Measurements from ENCODE around the gene MAD1L1.

The MAD1L1 gene

GRCh38 chr7:2276107-2276506 lies 43.4 kb upstream of the MAD1L1 start:
- H3K4me1 ChIP-seq, result no peaks in the 10 kb centered on the region; the same call in 1 of the 2 replicates
- DNase-seq, result no peak
- H3K4me3 ChIP-seq (ENCODE audit: low read depth, low read length), result no peak overlapping the region
- H3K9me3 ChIP-seq, result no peaks in the 10 kb centered on the region
- TF ChIP-seq, protein P1, sequence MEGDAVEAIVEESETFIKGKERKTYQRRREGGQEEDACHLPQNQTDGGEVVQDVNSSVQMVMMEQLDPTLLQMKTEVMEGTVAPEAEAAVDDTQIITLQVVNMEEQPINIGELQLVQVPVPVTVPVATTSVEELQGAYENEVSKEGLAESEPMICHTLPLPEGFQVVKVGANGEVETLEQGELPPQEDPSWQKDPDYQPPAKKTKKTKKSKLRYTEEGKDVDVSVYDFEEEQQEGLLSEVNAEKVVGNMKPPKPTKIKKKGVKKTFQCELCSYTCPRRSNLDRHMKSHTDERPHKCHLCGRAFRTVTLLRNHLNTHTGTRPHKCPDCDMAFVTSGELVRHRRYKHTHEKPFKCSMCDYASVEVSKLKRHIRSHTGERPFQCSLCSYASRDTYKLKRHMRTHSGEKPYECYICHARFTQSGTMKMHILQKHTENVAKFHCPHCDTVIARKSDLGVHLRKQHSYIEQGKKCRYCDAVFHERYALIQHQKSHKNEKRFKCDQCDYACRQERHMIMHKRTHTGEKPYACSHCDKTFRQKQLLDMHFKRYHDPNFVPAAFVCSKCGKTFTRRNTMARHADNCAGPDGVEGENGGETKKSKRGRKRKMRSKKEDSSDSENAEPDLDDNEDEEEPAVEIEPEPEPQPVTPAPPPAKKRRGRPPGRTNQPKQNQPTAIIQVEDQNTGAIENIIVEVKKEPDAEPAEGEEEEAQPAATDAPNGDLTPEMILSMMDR (IDR thresholded peaks at IDR 0.05; ENCODE audit: low read depth, low read length), result no peak
- no peaks in the 10 kb centered on the region for H3K36me3 ChIP-seq
- no peaks in the 10 kb centered on the region for H3K27me3 ChIP-seq

DNA sequence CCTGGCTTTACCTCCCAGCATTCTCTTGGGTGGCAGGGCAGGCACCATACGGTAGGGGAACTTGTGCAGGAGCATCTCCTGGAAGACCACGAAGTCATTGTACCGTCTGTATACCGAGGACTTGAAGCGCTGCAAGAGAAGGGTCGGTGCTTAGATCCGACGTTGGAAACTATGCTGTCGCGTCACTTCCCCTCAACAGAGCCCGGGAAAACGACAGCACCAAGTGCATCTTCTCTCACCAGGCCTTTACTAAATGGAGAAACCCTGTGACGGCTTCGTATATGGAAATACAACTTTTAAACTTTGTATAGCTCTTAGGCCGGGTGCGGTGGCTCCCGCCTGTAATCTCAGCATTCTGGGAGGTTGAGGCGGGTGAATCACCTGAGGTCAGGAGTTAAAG lies 42.4 kb upstream of the MAD1L1 start:
- no peaks in the 10 kb centered on the region for H3K4me1 ChIP-seq
- H3K36me3 ChIP-seq, result no peaks in the 10 kb centered on the region
- no peak for DNase-seq
- no peaks in the 10 kb centered on the region for H3K9me3 ChIP-seq
- H3K4me3 ChIP-seq (ENCODE audit: low read depth, low read length), result no peak overlapping the region
- no peaks in the 10 kb centered on the region for H3K27me3 ChIP-seq
- TF ChIP-seq, protein P1 (IDR thresholded peaks at IDR 0.05; ENCODE audit: low read depth, low read length), result no peak

- H3K4me3 ChIP-seq (ENCODE audit: low read depth, low read length), result no peak overlapping the region
- H3K9me3 ChIP-seq, result no peaks in the 10 kb centered on the region
- no peak for DNase-seq
- no peaks in the 10 kb centered on the region for H3K36me3 ChIP-seq
- H3K4me1 ChIP-seq, result no peaks in the 10 kb centered on the region
- H3K27me3 ChIP-seq, result no peaks in the 10 kb centered on the region
- TF ChIP-seq, protein P1 (IDR thresholded peaks at IDR 0.05; ENCODE audit: low read depth, low read length), result no peak
These were observed 41.9 kb upstream of the MAD1L1 start for GRCh38 chr7:2274666-2275065.

GRCh38 chr7:2273866-2274265 lies 41.1 kb upstream of the MAD1L1 start:
- no peak for DNase-seq
- no peaks in the 10 kb centered on the region for H3K27me3 ChIP-seq
- no peaks in the 10 kb centered on the region for H3K36me3 ChIP-seq
- no peaks in the 10 kb centered on the region for H3K4me1 ChIP-seq
- H3K9me3 ChIP-seq, result no peaks in the 10 kb centered on the region
- H3K4me3 ChIP-seq (ENCODE audit: low read depth, low read length), result no peak overlapping the region
- TF ChIP-seq, protein P1 (IDR thresholded peaks at IDR 0.05; ENCODE audit: low read depth, low read length), result no peak

DNA sequence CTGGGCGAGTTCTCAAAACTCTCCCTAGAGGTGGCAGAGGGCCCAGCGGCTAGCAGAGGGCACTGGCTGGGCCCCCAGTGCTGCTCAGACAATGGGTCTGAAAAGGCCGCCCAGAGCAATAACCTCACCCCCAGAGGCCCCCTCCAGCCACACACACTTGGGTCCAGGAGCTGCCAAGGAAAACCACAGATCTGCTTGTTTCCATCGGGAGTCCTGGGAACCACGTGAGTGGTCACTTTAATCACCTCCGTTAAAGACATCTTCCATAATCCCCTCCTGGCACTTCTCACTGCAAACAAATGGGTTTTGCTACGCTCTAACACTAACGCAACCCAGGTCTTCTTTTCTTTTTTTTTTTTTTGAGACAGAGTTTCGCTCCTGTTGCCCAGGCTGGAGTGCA lies 39.3 kb upstream of the MAD1L1 start:
- TF ChIP-seq, protein P1 (IDR thresholded peaks at IDR 0.05; ENCODE audit: low read depth, low read length), result no peak
- DNase-seq, result no peak
- Histone ChIP-seq H3K9me3 (no peaks in the 10 kb centered on the region), H3K4me1 (no peaks in the 10 kb centered on the region), H3K36me3 (no peaks in the 10 kb centered on the region), H3K27me3 (no peaks in the 10 kb centered on the region), H3K4me3 (ENCODE audit: low read depth, low read length) (no peak overlapping the region)

GRCh38 chr7:2271273-2272026 lies 38.7 kb upstream of the MAD1L1 start:
- TF ChIP-seq, protein P1 (IDR thresholded peaks at IDR 0.05; ENCODE audit: low read depth, low read length), result no peak
- Histone ChIP-seq H3K4me3 (ENCODE audit: low read depth, low read length) (no peak overlapping the region), H3K27me3 (no peaks in the 10 kb centered on the region), H3K9me3 (no peaks in the 10 kb centered on the region), H3K4me1 (no peaks in the 10 kb centered on the region), H3K36me3 (no peaks in the 10 kb centered on the region)
- DNase-seq, result no peak

All from BE2C (cell line).